ENCODE data around the gene NSMF.

The NSMF gene

GRCh38 chr9:137461663-137462395 is 2.7 kb upstream of the NSMF start:
- no peak for TF ChIP-seq CTCF (IDR thresholded peaks at IDR 0.05)
- H3K4me1 Mint-ChIP-seq, result peaks cover 5% of the 10 kb centered on the region
- H3K4me3 Mint-ChIP-seq, result no peak overlapping the region
- no peak overlapping the region for H3K27ac Mint-ChIP-seq
- H3K27me3 Mint-ChIP-seq (ENCODE audit: low read depth, poor library complexity), result peaks cover 18% of the 10 kb centered on the region
- no peaks in the 10 kb centered on the region for H3K36me3 Mint-ChIP-seq (ENCODE audit: low read depth)
- peak; percentile 83 for DNase-seq
- no peaks in the 10 kb centered on the region for H3K9me3 Mint-ChIP-seq

- no peak overlapping the region for H3K27ac Mint-ChIP-seq
- H3K9me3 Mint-ChIP-seq, result no peaks in the 10 kb centered on the region
- H3K27me3 Mint-ChIP-seq (ENCODE audit: low read depth, poor library complexity), result peaks cover 18% of the 10 kb centered on the region
- peaks cover 10% of the 10 kb centered on the region for H3K4me1 Mint-ChIP-seq
- H3K36me3 Mint-ChIP-seq (ENCODE audit: low read depth), result peaks cover 5% of the 10 kb centered on the region
- no peak for DNase-seq
- no peak overlapping the region for H3K4me3 Mint-ChIP-seq
- TF ChIP-seq CTCF (IDR thresholded peaks at IDR 0.05), result no peak
Observed at GRCh38 chr9:137461316-137461662, 2.2 kb upstream of the NSMF start.

GRCh38 chr9:137460363-137461315 is 1.5 kb upstream of the NSMF start:
- H3K4me1 Mint-ChIP-seq, result peaks cover 13% of the 10 kb centered on the region
- H3K27ac Mint-ChIP-seq, result no peak overlapping the region
- TF ChIP-seq CTCF (IDR thresholded peaks at IDR 0.05), result no peak
- no peaks in the 10 kb centered on the region for H3K9me3 Mint-ChIP-seq
- H3K27me3 Mint-ChIP-seq (ENCODE audit: low read depth, poor library complexity), result peaks cover 18% of the 10 kb centered on the region
- peaks cover 12% of the 10 kb centered on the region for H3K36me3 Mint-ChIP-seq (ENCODE audit: low read depth)
- no peak overlapping the region for H3K4me3 Mint-ChIP-seq
- no peak for DNase-seq

GRCh38 chr9:137459601-137460362 is 648 bp upstream of the NSMF start:
- H3K4me3 Mint-ChIP-seq, result no peak overlapping the region
- no peaks in the 10 kb centered on the region for H3K9me3 Mint-ChIP-seq
- peaks cover 14% of the 10 kb centered on the region for H3K4me1 Mint-ChIP-seq
- H3K27me3 Mint-ChIP-seq (ENCODE audit: low read depth, poor library complexity), result peaks cover 18% of the 10 kb centered on the region
- no peak for TF ChIP-seq CTCF (IDR thresholded peaks at IDR 0.05)
- DNase-seq, result no peak
- H3K27ac Mint-ChIP-seq, result no peak overlapping the region
- H3K36me3 Mint-ChIP-seq (ENCODE audit: low read depth), result peaks cover 12% of the 10 kb centered on the region

- Mint-ChIP-seq H3K4me1 (peaks cover 19% of the 10 kb centered on the region), H3K36me3 (ENCODE audit: low read depth) (peaks cover 15% of the 10 kb centered on the region), H3K4me3 (no peak overlapping the region), H3K27ac (no peak overlapping the region), H3K27me3 (ENCODE audit: low read depth, poor library complexity) (peaks cover 14% of the 10 kb centered on the region), H3K9me3 (no peaks in the 10 kb centered on the region)
- TF ChIP-seq CTCF (IDR thresholded peaks at IDR 0.05), result no peak
- DNase-seq, result peak; percentile 47
Observed at GRCh38 chr9:137458194-137459151, 661 bp downstream of the NSMF start.
